LoVo (cell line): Measurements from ENCODE around the gene DYRK3.
A peak's percentile ranks its signal among the peaks of the same experiment; 100 is the strongest.

ENCODE experiments used
- DNase-seq: peaks from one replicate; pipeline ENCODE4 v3.0.0-alpha.2; 2016; ENCODE audit warnings: low spot score

Gene DYRK3

DNA sequence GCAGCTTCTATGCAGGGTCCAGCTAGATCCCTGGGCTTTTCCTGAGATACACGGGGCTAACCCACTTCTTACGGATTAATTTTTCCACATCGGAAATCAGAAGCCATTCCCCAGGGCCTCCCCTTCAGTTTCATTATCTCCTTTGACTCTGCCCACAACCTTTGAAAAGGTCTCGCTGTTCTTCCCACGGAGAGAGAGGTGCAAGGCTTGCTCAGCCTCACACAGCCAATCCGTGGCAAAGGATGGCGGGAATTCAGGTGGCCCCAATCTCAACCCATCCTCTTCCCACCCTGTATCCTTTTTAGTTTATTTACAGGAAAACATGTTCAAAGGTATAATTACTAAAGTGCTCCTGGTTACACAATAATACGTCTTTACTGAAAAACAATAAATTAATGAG is 48.7 kb downstream of the DYRK3 start:
- no peak for DNase-seq

DNA sequence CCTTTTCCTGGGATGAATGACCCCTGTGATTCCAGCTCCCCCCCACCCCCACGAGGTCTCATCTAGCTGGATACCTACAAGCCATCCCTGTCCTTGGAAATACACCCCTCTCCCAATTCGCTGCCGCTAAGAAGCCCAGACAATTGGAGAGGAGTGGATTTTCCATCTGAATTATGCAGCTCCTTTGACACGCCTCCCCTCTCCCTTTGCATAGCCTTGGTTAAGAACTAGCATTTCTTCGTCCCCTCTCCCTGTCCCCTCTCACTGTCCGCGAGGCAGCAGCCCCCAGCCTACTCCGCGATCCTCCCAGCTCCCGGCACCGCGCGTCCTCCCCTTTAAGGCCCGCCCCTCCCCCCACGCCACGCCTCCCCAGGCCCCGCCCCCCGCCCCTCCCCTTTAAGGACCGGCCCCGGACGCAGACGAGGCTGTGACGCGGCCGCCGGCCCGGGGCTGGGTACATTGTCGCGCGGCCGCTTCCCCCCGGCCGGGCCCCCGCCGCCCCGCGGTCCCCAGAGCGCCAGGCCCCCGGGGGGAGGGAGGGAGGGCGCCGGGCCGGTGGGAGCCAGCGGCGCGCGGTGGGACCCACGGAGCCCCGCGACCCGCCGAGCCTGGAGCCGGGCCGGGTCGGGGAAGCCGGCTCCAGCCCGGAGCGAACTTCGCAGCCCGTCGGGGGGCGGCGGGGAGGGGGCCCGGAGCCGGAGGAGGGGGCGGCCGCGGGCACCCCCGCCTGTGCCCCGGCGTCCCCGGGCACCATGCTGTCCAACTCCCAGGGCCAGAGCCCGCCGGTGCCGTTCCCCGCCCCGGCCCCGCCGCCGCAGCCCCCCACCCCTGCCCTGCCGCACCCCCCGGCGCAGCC is 49.4 kb downstream of the DYRK3 start, which contains the start of gene MAPKAPK2:
Gene MAPKAPK2 (plus strand): TSS at position 428 of the 856 bp plus-strand sequence. CDS start 325 bp downstream, at position 753.
- peak; percentile 75 for DNase-seq

DNA sequence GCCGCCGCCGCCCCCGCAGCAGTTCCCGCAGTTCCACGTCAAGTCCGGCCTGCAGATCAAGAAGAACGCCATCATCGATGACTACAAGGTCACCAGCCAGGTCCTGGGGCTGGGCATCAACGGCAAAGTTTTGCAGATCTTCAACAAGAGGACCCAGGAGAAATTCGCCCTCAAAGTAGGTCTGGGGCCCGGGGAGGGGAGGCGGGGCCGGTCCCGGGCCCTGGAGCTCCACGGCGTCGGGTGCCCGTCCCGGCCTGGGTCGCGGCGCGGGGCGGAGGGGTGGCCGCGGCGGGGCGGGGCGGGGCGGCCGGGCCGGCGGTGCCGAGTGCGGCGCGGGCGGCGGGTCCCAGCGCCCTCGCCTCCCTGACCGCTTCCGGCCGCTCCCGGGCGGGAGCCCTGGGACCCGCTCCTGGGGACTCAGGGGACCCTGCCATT is 50.0 kb downstream of the DYRK3 start:
- no peak for DNase-seq

DNA sequence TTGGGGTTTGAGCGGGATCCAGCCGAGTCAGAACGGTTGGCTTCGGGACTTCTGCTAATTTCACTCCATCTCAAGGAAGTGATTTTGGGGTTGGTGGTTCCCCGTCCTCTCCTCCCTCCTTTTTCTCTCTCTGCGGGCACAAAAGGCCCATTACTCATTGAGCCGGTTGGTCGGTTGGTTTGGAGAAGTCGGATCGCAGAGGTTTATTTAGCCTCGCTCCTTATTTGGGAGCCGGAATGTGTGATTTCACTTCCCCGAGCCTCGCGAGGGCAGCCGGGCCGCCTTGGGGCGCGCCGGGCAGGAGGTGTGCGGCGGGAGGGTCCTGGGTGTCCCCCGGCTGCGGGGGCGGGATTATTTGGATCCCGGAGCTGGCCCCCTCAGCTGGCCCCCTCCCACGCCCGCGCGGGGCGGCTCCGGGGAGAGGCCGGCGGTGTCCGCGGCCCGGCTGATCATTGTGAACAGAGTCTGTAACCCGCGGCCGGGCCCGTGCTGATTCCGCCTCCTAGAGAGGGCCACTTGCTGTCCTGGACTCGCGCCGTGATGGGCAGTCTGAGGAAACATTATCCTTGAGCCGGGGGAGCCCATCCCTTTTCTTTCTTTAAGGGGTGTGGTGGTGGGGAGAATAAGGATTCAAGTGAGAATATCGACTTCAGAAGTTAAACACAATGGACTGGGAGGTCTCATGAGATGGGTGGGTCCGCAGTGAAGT is 50.6 kb downstream of the DYRK3 start:
- DNase-seq, result peak; percentile 59

DNA sequence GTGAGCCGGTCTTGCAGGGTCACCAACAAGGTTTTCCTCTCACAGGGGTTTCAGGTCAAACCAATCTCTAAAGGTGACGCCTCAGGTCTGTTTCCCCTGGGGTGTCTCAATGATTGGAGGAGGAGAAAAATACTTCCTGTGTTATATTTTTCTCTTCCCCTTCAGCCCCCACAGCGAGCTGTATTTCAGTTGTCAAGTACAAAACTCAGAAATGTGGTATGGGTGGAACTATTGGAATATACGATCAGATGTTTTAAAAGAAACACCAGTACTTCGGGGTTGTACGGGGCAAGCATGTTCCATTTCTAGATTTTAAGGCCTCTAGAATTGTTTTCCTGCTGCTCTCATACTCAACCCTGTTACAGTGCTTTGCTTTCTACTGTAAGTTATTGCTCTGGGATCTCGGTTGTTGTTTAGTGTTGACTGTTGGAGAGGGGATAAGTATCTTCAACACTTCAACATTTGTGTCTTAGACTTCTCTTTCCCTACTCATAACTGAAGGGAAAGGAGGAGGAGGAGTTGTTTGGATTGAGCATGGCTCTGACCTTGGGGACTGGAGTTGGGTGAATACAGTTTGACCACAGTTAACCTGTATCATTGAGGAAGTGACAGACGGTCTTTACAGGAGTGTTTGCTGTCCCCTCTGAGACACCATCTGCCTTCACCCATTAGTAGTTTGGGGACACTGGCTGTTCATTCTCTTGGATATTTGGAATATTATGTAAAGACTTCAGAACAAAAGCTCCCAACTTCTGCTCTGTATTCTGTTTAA is 51.3 kb downstream of the DYRK3 start:
- DNase-seq, result no peak

DNA sequence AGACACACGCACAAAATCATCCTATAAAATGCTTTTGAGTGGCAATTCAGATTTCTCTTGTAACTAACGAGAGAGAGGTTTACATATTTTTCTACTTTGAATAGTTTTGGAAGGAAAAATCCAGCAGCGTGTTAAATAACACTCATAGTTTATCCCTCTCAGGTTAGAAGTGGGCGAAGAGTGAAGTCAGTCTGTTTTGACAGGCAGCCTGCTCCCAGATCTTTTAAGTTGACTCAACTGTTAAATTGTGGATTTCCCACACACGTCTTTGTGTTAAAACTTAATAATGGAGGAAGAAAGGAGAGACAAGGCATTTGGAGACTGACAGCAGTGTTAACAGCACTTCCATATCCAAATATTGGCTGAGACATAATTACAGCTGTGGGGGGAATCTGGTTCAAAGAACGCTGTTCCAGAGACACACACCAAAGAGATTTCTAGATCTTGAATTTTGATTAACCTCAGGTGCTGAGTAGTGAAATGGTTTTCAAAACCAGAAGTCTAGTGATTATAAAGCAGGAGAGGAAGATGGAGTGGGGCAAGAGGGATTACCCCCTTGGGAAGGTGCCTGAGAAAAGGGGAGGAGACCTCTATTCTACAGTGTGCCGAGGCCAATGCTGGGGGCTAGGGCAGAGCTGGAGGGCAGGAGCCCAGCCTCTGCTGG is 52.0 kb downstream of the DYRK3 start:
- DNase-seq, result no peak

DNA sequence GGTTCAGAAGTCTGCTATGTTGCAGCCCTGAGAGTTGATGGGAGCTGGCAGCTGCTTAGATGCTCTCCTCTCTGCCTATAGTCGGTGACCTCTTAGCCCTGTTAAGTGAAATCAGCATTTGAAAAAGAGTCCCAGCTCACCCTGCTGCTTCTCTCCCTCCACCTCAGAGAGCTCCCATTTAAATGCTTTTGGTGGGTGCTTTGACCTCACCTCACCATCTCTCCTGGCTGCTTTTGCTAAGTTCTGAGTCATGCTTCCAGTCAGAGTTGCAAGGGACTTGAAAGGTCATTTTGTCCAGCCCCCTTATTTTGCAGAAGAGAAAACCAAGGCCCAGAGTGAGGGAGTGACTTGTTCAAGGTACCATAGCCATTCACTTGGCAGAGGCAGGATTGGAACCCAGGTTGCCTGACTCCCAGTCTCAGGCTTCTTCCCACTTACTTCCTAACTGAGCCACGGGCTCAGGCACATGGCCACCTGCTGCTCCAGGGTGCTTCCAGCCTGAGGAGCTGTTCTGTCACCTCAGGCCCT is 52.6 kb downstream of the DYRK3 start:
- no peak for DNase-seq

DNA sequence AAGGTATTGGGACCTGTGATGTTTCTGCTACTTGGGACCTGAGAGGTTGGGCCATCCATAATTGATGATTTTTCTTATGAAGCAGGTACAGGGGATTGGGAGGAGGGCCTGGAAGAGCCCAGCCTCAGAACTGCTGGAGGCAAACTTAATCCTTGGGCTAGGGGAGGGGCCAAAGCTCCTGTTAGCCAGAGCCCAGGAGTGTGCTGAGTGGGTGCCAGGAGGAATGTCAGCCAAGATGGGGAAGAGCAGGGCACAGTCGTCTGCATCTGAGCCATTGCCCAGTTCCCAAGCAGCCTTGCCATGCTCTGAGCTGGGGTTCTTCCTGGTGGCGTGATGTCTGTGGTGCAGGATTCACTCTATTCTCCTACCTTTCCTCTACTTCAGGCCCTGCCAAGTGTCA is 55.2 kb downstream of the DYRK3 start:
- no peak for DNase-seq

DNA sequence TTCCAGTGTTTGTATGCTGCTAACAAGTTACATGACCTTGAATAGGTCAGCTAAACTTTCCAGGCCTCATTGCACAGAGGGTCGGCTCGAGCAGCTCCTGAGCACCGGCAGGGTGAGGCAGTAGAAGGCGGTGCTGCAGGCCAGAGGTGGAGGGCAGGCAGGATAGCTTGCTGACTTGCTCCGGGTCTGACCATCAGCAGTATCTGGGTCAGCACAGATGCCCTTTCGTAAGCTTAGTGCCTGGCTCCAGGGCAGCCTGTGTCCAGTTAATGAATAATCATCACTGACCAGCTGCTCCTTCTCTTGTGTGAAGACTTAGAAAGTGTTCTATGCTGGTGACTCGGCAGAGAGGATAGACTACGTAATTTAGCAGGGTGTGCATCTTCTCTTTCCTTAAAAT is 56.3 kb downstream of the DYRK3 start:
- DNase-seq, result no peak

DNA sequence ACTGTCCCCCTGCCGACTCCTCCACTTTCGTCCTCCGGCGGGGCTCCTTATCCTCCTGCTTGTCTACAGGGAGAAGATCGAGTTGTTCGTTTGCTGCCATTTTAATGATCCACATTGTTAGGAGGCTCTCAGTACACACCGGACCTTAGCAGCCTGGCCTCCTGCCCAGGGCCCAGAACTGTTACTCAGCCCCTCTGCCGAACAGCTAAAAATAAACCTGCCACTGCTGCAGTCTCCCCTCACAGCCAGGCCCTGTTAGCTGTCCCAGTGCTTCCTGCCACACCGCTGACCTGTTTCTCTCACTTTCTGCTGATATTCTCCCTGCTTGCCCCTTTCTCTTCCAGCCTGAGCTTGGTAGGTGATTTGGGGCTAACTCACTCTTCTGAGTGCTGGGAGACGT is 57.7 kb downstream of the DYRK3 start:
- no peak for DNase-seq

DNA sequence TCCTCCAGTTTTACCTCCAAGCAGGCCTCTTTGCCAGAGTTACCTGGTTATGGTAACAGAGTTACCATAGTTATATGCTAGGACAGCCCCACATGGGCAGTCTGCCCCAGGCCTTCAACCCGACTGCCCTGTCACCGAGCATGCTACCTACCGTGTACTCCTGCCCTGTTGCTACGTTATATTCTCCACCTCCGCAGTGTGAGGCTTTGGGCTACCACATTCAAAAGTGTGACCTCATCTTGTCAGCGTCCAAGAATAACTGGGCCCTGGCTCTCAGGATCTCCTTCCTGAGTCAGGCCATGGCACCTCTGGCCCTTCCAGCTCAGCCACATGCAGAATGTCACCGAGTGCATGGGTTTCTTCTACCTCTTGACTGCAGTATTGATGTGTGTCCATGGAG is 58.3 kb downstream of the DYRK3 start:
- DNase-seq, result no peak

DNA sequence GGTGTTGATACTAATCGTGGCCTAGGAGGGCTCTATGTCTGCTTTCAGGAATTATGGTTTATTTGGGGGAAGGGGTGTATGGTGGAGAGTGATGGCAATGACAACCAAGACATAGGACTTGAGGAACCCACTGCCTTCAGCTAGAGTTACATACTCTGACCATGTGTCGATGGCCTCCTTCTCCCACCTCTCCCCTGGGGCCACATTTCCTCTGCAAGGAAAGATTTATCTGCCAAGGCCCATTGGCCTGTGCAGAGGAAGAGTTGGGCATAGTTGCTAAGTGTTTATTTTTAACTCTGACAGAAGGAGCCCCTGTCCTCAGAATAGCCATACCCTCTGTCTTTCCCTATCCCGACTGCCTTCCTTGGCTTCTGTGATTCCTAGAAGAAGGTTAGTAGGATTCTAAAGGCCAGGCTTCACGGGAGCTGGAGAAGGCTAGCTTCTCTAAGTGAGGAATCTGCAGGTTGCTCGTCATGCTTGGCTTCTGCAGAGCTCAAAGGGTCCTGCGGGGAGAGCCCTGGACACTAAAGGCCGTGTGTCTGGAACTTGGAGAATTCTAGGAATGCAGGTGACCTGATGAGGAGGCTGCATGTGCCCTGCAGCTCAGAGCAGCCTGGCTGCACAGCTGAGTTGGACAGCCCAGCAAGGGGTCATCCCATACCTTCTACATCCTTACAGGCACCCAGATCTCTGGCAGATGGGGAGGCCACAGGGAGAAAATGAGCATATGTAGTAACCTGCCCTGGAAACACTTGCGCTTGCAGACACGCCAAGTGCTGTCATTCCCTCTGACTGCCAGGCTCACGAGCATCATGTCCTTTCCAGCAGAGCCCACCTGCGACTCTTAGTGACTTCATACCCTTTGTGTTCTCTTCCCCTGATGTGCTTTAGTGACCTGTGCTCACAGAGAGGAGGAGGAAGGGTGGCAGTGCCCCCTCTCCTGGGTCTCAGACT is 59.1 kb downstream of the DYRK3 start:
- DNase-seq, result no peak

DNA sequence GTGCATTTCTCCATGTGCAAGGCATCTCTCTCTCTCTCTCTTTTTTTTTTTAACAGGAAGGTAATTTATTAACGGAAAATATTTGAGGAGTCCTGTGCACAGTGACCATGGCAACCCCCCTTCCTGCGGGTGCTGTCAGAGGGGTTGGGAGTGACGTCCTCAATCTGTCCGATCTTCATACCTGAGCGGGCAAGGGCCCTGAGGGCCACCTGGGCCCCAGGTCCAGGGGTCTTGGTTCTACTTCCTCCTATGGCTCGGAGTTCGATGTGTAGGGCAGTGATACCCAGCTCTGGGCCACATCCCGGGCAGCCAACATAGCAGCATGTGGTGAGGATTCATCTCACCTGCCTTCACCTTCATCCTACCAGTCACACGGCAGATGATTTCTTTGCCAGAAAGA is 60.4 kb downstream of the DYRK3 start:
- no peak for DNase-seq

DNA sequence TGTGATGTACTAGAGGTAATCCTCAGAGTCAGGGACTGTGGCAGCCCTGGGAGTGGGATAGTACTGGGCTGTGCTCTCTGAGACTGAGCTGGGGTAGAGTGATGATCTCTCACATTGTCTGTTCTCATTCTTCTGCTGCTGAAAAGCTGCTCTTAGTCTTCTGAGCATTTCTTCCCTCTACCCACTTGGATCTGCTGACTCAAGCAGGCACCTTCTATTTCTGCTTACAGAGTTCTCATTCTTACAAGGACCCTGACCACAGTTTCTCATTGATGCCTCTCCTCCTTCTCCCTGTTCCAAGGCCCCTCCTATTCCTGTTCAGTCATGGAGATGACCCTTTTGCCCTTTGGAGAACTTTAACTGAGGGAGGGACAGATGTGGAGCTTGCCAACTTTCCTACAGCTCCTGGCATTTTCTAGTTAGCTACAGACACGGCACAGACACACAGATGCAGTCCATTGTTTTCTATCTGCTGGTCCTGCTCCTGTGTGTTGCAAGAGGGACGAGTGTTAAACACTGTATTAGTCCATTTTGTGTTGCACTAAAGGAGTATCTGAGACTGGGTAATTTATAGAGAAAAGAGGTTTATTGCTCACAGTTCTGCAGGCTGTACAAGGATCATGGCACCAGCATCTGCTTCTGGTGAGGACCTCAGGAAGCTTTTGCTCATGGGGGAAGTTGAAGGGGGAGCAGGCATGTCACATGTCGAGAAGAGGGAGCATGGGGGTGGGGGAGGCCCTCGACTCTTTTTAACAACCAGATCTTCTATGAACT is 61.7 kb downstream of the DYRK3 start:
- DNase-seq, result no peak

DNA sequence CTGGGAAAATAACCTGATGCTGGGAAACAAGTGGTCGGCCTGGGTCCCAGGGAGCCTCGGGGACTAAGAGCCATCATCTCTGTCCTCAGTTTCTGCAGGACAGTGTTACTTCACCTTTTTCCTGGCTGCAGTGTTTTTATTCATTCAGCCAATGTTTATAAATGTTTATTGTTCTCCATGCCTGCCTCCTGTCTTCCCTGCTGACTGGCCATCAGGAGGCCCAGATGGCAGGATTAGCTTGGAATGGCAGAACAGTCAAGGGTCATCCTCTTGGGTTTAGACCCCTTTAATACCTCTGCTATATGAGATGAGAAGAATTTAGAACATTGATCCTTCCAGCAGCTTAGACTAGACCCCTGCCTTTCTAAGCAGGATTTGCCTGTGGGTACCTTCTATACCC is 62.7 kb downstream of the DYRK3 start:
- no peak for DNase-seq
